Stimulated activated CD4-positive, alpha-beta T cell treated with anti-CD3 and anti-CD28 coated beads, Interleukin-12 subunit alpha, Interleukin-12 subunit beta, amount 100 ng/mL, for 24 hours (primary cell): ENCODE data around the gene RECQL5.
"Not testable (repeated sequence)": the region's sequence is repeated elsewhere in the genome, so short reads cannot be mapped to it uniquely, and the experiment has no call there.

Experiments
- DNase-seq, 2 experiments: peaks; one replicate each; pipeline ENCODE4 v3.0.0-alpha.2; 2020; ENCODE audit warnings: low read depth in 2 of 2

RECQL5 gene

DNA sequence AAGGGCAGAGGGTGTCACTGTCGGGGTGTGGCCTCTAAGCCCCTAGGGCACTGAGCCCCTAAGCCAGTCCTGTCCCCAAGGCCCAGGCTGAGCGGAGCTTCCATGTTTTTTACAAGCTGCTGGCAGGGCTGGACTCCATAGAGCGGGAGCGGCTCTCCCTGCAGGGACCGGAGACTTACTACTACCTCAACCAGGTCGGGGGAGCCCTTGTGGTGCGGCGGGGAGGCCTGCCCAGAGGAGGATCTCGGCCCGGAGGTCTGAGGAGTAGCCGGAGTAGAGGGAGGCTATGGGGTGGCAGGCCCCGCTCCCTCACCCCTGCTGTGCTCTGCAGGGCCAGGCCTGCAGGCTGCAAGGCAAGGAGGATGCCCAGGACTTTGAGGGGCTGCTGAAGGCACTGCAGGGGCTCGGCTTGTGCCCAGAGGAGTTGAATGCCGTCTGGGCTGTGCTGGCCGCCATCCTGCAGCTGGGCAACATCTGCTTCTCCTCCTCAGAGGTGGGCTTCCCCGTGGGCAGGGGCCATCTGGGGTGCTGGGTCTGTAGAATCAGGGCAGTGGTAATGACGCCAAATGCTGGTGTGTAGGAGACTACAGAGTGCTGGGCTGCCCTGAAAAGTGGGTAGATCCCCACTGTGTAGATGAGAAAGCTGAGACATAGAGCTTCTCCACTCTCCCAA is 74.5 kb downstream of the RECQL5 start:
- DNase-seq, result no peak

GRCh38 chr17:75591722-75592302 is 75.1 kb downstream of the RECQL5 start:
- DNase-seq, result no peak

- no peak for DNase-seq
Observed at GRCh38 chr17:75590849-75591721, 75.9 kb downstream of the RECQL5 start.

DNA sequence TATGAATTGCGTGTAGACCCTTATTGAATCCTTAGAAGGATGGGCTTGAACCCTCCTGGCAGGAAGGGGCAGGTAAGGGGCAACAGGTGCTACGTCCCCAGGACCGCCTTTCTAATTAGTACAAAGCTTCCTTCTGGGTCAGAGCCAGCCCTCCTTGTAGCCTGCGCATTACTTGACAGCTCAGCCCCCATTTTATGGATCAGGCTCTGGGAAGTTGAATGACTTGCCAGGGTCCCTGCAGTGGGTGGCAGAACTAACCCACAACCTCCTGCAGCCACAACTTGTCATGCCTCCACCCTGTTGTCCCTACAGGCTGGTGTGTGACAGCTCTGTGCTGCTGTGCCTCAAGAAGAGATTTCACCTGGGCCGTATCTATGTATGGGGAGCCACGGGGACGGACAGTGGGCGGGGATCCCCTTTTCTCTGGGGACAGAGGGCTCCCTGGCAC is 76.6 kb downstream of the RECQL5 start:
- no peak for DNase-seq

- DNase-seq, result no peak
Observed at GRCh38 chr17:75589919-75590303, 77.0 kb downstream of the RECQL5 start.

DNA sequence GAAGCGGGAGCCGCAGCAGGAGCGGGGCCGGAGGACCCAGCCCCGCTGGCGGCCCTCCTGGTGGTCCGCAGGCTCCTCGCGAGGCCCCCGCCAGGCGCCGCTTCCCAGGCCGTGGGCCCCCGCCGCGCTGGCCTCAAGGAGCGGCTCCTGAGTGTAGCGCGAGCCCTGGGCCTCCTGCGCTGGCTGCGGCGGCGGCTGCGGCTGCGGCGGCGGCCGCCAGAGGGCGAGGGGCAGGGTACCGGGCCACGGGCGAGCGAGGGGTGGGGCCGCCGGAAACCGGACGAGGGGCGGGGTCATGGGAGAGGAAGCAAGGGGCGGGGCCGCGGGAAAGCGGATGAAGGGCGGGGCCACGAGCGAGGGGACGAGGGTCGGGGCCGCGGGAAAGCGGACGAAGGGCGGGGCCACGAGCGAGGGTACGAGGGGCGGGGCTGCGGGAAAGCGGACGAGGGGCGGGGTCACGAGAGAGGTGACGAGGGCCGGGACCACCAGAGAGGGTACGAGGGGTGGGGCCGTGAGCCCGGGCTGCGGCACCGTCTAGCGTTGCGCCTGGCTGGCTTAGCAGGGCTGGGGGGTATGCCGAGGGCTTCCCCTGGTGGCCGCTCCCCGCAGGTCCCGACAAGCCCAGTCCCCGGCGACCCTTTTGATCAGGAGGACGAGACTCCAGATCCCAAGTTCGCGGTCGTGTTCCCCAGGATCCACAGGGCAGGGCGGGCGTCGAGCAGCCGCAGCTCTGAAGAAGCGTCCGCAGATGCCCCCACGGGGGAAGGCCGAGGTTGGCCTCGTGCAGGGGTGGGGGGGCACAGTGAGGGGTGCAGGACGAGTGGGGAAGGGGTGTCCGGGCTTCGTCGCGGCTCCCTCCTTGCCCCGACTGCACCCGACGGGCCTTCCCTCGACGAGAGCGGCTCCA is 77.7 kb downstream of the RECQL5 start:
- peak; percentile 96 to 99 for DNase-seq

- DNase-seq, result no peak
Observed at GRCh38 chr17:75588596-75589011, 78.3 kb downstream of the RECQL5 start.

DNA sequence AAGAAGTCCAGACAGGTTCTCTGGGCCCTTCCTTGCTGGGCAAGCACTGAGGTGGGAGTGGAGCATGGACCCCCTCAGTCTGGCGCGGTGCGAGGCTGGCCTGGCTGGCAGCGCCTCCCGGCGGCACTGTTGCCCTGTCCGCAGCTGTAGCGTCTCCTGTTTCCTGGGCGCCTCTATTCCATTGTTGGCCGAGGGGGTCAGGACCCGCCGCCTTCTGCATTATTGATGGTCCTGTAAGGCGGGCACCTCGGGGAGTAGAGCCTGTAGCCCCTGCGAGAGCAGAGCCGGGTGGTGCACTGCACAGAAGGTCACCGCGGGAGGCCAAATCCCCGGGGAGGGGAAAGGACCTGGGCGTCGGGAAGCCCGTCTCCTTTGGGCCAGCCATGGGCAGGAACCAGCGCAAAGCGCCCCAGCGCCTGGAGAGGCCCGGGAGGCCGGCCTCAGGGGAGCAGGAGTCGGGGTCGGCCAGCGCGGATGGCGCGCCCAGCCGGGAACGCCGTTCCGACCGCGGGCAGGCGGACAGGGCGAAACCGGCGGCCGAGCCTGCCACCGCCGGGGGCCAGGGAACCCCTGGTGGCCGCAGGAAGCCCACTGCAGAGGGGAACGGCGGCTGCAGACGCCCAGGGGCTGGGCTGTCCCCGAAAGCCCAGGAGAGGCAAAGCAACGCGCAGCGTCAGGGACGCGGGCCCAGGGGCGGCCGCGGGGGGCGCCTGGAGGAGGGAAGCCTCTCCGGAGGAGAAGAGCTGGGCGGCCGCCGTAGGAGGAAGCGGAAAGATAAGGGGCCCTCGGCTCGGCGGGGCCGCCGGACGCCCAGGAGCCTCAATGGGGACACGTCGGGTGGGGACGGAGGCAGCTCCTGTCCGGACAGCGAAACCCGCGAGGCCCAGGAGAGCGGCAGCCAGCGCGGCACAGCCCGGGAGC is 79.0 kb downstream of the RECQL5 start, which contains the start of gene MYO15B:
Gene MYO15B, plus strand, starts transcription at position 126 of the 921 bp plus-strand sequence. Its CDS starts 258 bp downstream, at position 384.
- peak; percentile 31 to 33 for DNase-seq

GRCh38 chr17:75584849-75585175 is 82.1 kb downstream of the RECQL5 start:
- no peak for DNase-seq

DNA sequence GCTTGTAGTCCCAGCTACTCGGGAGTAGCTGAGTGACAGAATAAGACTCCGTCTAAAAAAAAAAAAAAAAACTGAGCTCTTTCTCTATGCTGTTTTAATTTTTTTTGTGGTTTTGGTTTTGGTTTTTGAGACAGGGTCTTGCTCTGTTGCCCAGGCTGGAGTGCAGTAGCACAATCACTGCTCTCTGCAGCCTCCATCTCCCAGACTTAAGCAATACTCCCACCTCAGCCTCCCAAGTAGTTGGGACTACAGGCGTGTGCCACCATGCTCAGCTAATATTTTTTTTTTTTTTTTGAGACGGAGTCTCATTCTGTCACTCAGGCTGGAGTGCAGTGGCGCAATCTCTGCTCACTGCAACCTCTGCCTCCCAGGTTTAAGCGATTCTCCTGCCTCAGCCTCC is 83.8 kb downstream of the RECQL5 start:
- DNase-seq, result not testable (repeated sequence)

DNA sequence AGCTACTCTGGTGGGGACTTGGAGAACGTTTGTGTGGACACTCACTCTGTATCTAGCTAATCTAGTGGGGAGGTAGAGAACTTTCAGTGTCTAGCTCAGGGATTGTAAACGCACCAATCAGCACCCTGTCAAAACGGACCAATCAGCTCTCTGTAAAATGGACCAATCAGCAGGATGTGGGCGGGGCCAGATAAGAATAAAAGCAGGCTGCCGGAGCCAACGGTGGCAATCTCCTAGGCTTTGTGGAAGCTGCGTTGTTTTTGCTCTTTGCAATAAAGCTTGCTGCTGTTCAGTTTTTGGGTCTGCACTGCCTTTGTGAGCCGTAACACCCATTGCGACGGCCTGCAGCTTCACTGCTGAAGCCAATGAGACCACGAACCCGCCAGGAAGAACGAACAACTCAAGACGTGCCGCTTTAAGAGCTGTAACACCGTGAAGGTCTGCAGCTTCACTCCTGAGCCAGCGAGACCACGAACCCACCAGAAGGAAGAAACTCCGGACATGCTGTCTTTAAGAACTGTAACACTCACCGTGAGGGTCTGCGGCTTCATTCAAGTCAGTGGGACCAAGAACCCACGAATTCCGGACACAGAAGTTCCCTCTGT is 85.7 kb downstream of the RECQL5 start:
- peak in 1 of 2 experiments; percentile 47 for DNase-seq
